A549 (cell line): ENCODE results near the gene DCAF4. TPM values are rescaled to one million over a fixed set of nuclear protein-coding genes. Genes with fewer than 3 reads are reported as not detected.

Experiments
- ATAC-seq, 2 experiments: fragments of 200-7000 bp in 1 of 2; fragments of >200 bp in 1 of 2; cut with Nextera tagmentation in 1 of 2; cut with Tn5 transposase in 1 of 2; 3 replicates each; pipeline versions ENCODE4 v1.8.0 to v1.9.1; 2018 to 2020; ENCODE audit warnings: mild to moderate bottlenecking in 1 of 2, moderate library complexity in 1 of 2
- CTCF ChIA-PET: fragments of 300-600 bp; sonication (Branson Sonifier 250); formaldehyde crosslinking; extraction: SDS; loops from one replicate; lab custom pipeline; 2021; ENCODE audit warnings: antibody characterized with exemption, inconsistent platforms; lab: Yijun Ruan, JAX
- POLR2A ChIA-PET: fragments of 350-600 bp; formaldehyde crosslinking; extraction: SDS; loops from one replicate; lab custom pipeline; 2021; ENCODE audit warnings: antibody characterized with exemption, inconsistent platforms; lab: Yijun Ruan, JAX
- DNase-seq, 2 experiments: peaks; one replicate each; pipeline versions ENCODE4 v3.0.0 to v3.0.0-alpha.2; 2011 to 2016; ENCODE audit warnings: low read depth in 1 of 2, low spot score in 1 of 2
- FAIRE-seq: peaks from 2 replicates; lab custom pipeline; 2011; peaks lifted over from hg19 to GRCh38; lab: Jason Lieb, UNC
- H3K27ac ChIP-seq, 2 experiments: fragments of >200 bp; sonication (Bioruptor Twin); formaldehyde crosslinking; 3 replicates each; pipeline ENCODE4 v1.5.1; 2016 to 2017
- H3K4me1 ChIP-seq: fragments of >200 bp; sonication (Bioruptor Twin); formaldehyde crosslinking; 3 replicates; pipeline ENCODE4 v1.6.1; 2016
- H3K4me2 ChIP-seq: fragments of >200 bp; sonication (Bioruptor Twin); formaldehyde crosslinking; 3 replicates; pipeline ENCODE4 v1.6.1; 2016
- H3K4me3 ChIP-seq: fragments of >200 bp; sonication (Bioruptor Twin); formaldehyde crosslinking; 3 replicates; pipeline ENCODE4 v1.5.1; 2016
- H3K9me3 ChIP-seq: fragments of >200 bp; sonication (Bioruptor Twin); formaldehyde crosslinking; 3 replicates; pipeline ENCODE4 v1.6.1; 2016
- BCL3 ChIP-seq: fragments of >200 bp; sonication (Bioruptor Twin); formaldehyde crosslinking; IDR thresholded peaks from 3 replicates; pipeline ENCODE4 v1.6.1; 2016
- CBX2 ChIP-seq: fragments of 200-600 bp; sonication (generic); IDR thresholded peaks from 2 replicates; pipeline ENCODE4 v1.6.1; 2016; ENCODE audit warnings: low read depth, mild to moderate bottlenecking, borderline replicate concordance
- CEBPB ChIP-seq, 2 experiments: fragments of >200 bp in 1 of 2; sonication (Bioruptor Twin) in 1 of 2; formaldehyde crosslinking in 1 of 2; IDR thresholded peaks; 2 replicates each; pipeline ENCODE4 v1.6.1; 2012 to 2016
- CHD2 ChIP-seq: fragments of 150-350 bp; IDR thresholded peaks from 2 replicates; pipeline ENCODE4 v1.6.1; 2014; ENCODE audit warnings: low read length; ENCODE audit not compliant: partially characterized antibody
- CHD4 ChIP-seq: fragments of 200-600 bp; sonication (generic); IDR thresholded peaks from 2 replicates; pipeline ENCODE4 v1.6.1; 2016; ENCODE audit warnings: antibody characterized with exemption, mild to moderate bottlenecking, borderline replicate concordance
- CTCF ChIP-seq: fragments of >200 bp; sonication (Bioruptor Twin); formaldehyde crosslinking; IDR thresholded peaks from 3 replicates; pipeline ENCODE4 v1.5.1; 2016
- E2F6 ChIP-seq: IDR thresholded peaks from 2 replicates; pipeline ENCODE4 v1.6.1; 2012; ENCODE audit warnings: low read depth, borderline replicate concordance
- EHF ChIP-seq: fragments of 250-450 bp; sonication (Bioruptor Pico); IDR thresholded peaks from 2 replicates; pipeline ENCODE4 v1.5.0; 2020; ENCODE audit warnings: mild to moderate bottlenecking
- EHMT2 ChIP-seq: fragments of 200-600 bp; sonication (generic); IDR thresholded peaks from 2 replicates; pipeline ENCODE4 v1.6.1; 2016; ENCODE audit warnings: antibody characterized with exemption, low read depth, mild to moderate bottlenecking, moderate library complexity
- EP300 ChIP-seq, 2 experiments: fragments of >200 bp; sonication (Bioruptor Twin); formaldehyde crosslinking; IDR thresholded peaks; 2 replicates in 1 of 2; 3 replicates in 1 of 2; pipeline ENCODE4 v1.6.1; 2016 to 2017
- ESRRA ChIP-seq: fragments of 150-350 bp; IDR thresholded peaks from 2 replicates; pipeline ENCODE4 v1.6.1; 2014; ENCODE audit warnings: mild to moderate bottlenecking, low read length, borderline replicate concordance
- FOSL2 ChIP-seq, 2 experiments: fragments of 450-650 bp in 1 of 2; fragments of >200 bp in 1 of 2; sonication (Bioruptor Twin) in 1 of 2; formaldehyde crosslinking; IDR thresholded peaks; 2 replicates each; pipeline versions ENCODE4 v1.5.0 to v1.6.1; 2016 to 2020; ENCODE audit warnings: mild to moderate bottlenecking in 1 of 2, moderate library complexity in 1 of 2
- GATA3 ChIP-seq: IDR thresholded peaks from 2 replicates; pipeline ENCODE4 v1.6.1; 2012; ENCODE audit warnings: borderline replicate concordance
- HES2 ChIP-seq: fragments of >200 bp; sonication (Bioruptor Twin); formaldehyde crosslinking; IDR thresholded peaks from 2 replicates; pipeline ENCODE4 v1.6.1; 2016
- HOXA7 ChIP-seq: fragments of 250-450 bp; sonication (Bioruptor Pico); IDR thresholded peaks from 2 replicates; pipeline ENCODE4 v1.5.0; 2020; ENCODE audit warnings: mild to moderate bottlenecking, moderate library complexity
- HOXB5 ChIP-seq: fragments of 250-450 bp; sonication (Bioruptor Pico); IDR thresholded peaks from 2 replicates; pipeline ENCODE4 v1.5.0; 2020; ENCODE audit warnings: mild to moderate bottlenecking, moderate library complexity
- KDM1A ChIP-seq: fragments of 200-600 bp; sonication (generic); IDR thresholded peaks from 2 replicates; pipeline ENCODE4 v1.6.1; 2016; ENCODE audit warnings: low read depth, mild to moderate bottlenecking
- MAZ ChIP-seq: fragments of 150-350 bp; IDR thresholded peaks from 2 replicates; pipeline ENCODE4 v1.6.1; 2014; ENCODE audit warnings: antibody characterized with exemption, low read depth, low read length, borderline replicate concordance
- NR3C1 ChIP-seq: fragments of >200 bp; sonication (Bioruptor Twin); formaldehyde crosslinking; IDR thresholded peaks from 3 replicates; pipeline ENCODE4 v1.6.1; 2017
- POLR2A ChIP-seq: IDR thresholded peaks from 2 replicates; pipeline ENCODE4 v1.6.1; 2012; ENCODE audit warnings: mild to moderate bottlenecking, low read length
- POLR2AphosphoS2 ChIP-seq: conservative IDR thresholded peaks from 2 replicates; pipeline ENCODE4 v1.6.1; 2012; ENCODE audit warnings: low read length, improper control_type of control experiment, inconsistent platforms
- RAD21 ChIP-seq, 2 experiments: fragments of >200 bp in 1 of 2; sonication (Bioruptor Twin) in 1 of 2; formaldehyde crosslinking in 1 of 2; IDR thresholded peaks in 1 of 2; conservative IDR thresholded peaks in 1 of 2; 2 replicates in 1 of 2; 3 replicates in 1 of 2; pipeline ENCODE4 v1.6.1; 2012 to 2018; ENCODE audit warnings: inconsistent platforms in 1 of 2
- RNF2 ChIP-seq: fragments of 200-600 bp; sonication (generic); IDR thresholded peaks from 2 replicates; pipeline ENCODE4 v1.6.1; 2016; ENCODE audit warnings: low read depth, mild to moderate bottlenecking, antibody characterized with exemption, moderate library complexity, borderline replicate concordance
- SMC3 ChIP-seq: fragments of >200 bp; sonication (Bioruptor Twin); formaldehyde crosslinking; IDR thresholded peaks from 3 replicates; pipeline ENCODE4 v1.6.1; 2018; ENCODE audit warnings: inconsistent platforms
- WGBS: methylation state at CpG from one replicate; pipeline ENCODE4 v1.1.6; 2017; ENCODE audit errors: missing lambda C conversion rate; 5-methylcytosine and 5-hydroxymethylcytosine counted together
- polyA plus RNA-seq, 4 experiments: library from polyadenylated mRNA; depleted of rRNA in 3 of 4; stranded (reverse); fragments of >200 nt; fragmentation: RNase III in 1 of 4; extraction: RNeasy Plus Mini Kit Qiagen cat#74134 plus additional on column Dnase treatment in 1 of 4; gene quantifications; 2 replicates in 3 of 4; 3 replicates in 1 of 4; pipeline ENCODE4 v1.2.3, GENCODE V29; 2011 to 2017

DCAF4 gene
- polyA plus RNA-seq, 2 of the 4 experiments (the other 2 are of a cell fraction): 18.4 to 22.4 TPM

- no peak overlapping the region for H3K27ac ChIP-seq
- 93% methylated on average over 11 of the region's 12 CpGs for WGBS
- H3K4me1 ChIP-seq: no peaks in the 10 kb centered on the region
- DNase-seq (no peak), ATAC-seq (no peak), FAIRE-seq (no peak)
- CTCF ChIA-PET: interaction anchor here (0.8 to 1.9 kb wide), 4 partner anchors 11 to 69 kb away, joined by 3 to 5 read pairs (median 4); no protein-coding TSS in a partner anchor
- POLR2A ChIA-PET: no interaction called here
- H3K4me3 ChIP-seq: no peak overlapping the region
- no peaks in the 10 kb centered on the region for H3K9me3 ChIP-seq
- no peak overlapping the region for H3K4me2 ChIP-seq
- TF ChIP-seq ESRRA (no peak), KDM1A (no peak), EP300 (IDR thresholded peaks at IDR 0.05) (no peak), FOSL2 (IDR thresholded peaks at IDR 0.05) (no peak), FOSL2 (CRISPR knock-in tag; IDR thresholded peaks at IDR 0.05) (no peak), SMC3 (no peak), MAZ (no peak), CHD2 (no peak), POLR2A (no peak)
Measured at GRCh38 chr14:72974661-72975060, 48.4 kb downstream of the DCAF4 start.

- TF ChIP-seq CEBPB (IDR thresholded peaks at IDR 0.05) (no peak), RAD21 (conservative IDR thresholded peaks at IDR 0.05 in 1 of 2, IDR thresholded peaks at IDR 0.05 in 1 of 2) (peak in 1 of 2 experiments; percentile 37; a peak in 2 of 5 replicates), CTCF (peak; percentile 12; the same call in 1 of the 3 replicates)
- Histone ChIP-seq H3K27ac (no peak overlapping the region), H3K4me1 (no peaks in the 10 kb centered on the region), H3K9me3 (no peaks in the 10 kb centered on the region), H3K4me2 (no peak overlapping the region), H3K4me3 (no peak overlapping the region)
- ChIA-PET CTCF (interaction anchor here (0.8 to 1.9 kb wide), 2 partner anchors 12 to 27 kb away, joined by 4 to 5 read pairs; no protein-coding TSS in a partner anchor), POLR2A (no interaction called here)
- 82% methylated on average over 4 of the region's 4 CpGs for WGBS
- ATAC-seq (peak; percentile 60 to 80; a peak in 4 of 6 replicates), DNase-seq (peak; percentile 29 to 44), FAIRE-seq (no peak)
Measured at GRCh38 chr14:72975770-72976169, 49.5 kb downstream of the DCAF4 start.

- ATAC-seq: no peak
- no peak for FAIRE-seq
Measured at GRCh38 chr14:72978856-72979255, 52.6 kb downstream of the DCAF4 start.

GRCh38 chr14:72980863-72981262 is 54.6 kb downstream of the DCAF4 start:
- Histone ChIP-seq H3K9me3 (no peaks in the 10 kb centered on the region), H3K4me1 (no peaks in the 10 kb centered on the region), H3K27ac (no peak overlapping the region), H3K4me2 (no peak overlapping the region), H3K4me3 (no peak overlapping the region)
- WGBS: 95% methylated on average over 8 of the region's 8 CpGs
- DNase-seq: no peak
- FAIRE-seq: no peak
- ATAC-seq: no peak
- CTCF ChIA-PET: interaction anchor here (0.7 to 3.8 kb wide), 4 partner anchors 33 to 467 kb away, joined by 3 to 15 read pairs (median 3); no protein-coding TSS in a partner anchor
- POLR2A ChIA-PET: no interaction called here
- TF ChIP-seq HOXB5 (no peak), HOXA7 (no peak), FOSL2 (IDR thresholded peaks at IDR 0.05) (no peak), FOSL2 (CRISPR knock-in tag; IDR thresholded peaks at IDR 0.05) (no peak), E2F6 (no peak), NR3C1 (no peak), POLR2AphosphoS2 (no peak), HES2 (no peak), CBX2 (no peak), CTCF (no peak), GATA3 (no peak), EHF (CRISPR knock-in tag) (no peak), CHD4 (no peak), KDM1A (no peak), BCL3 (no peak), RNF2 (no peak)

More at GRCh38 chr14:72978856-72979255, 52.6 kb downstream of the DCAF4 start:
- ChIA-PET CTCF (no interaction called here), POLR2A (no interaction called here)
- no peak for TF ChIP-seq EHMT2
- DNase-seq: no peak
- no peak overlapping the region for H3K4me2 ChIP-seq
- no peak overlapping the region for H3K4me3 ChIP-seq
- 86% methylated on average over 9 of the region's 9 CpGs for WGBS
- H3K4me1 ChIP-seq: no peaks in the 10 kb centered on the region
- H3K27ac ChIP-seq: no peak overlapping the region
- no peaks in the 10 kb centered on the region for H3K9me3 ChIP-seq
